Thymus (tissue), 11 donors: ENCODE results near the gene RPGRIP1L. TPM values are rescaled to one million over a fixed set of nuclear protein-coding genes. Genes with fewer than 3 reads are reported as not detected.

Experiments
- DNase-seq, 9 donors: peaks; one replicate each; pipeline ENCODE4 v3.0.0-alpha.2; 2013; ENCODE audit warnings: low spot score in 9 of 9, low read depth in 6 of 9, missing footprints in 1 of 9
- H3K27ac ChIP-seq, 2 donors: one replicate each; pipeline ENCODE4 v1.5.1; 2013; ENCODE audit warnings: control low read depth in 1 of 2, low read depth in 1 of 2, low read length in 1 of 2, mild to moderate bottlenecking in 1 of 2, moderate library complexity in 1 of 2
- H3K27me3 ChIP-seq, 2 donors: one replicate each; pipeline ENCODE4 v1.5.1; 2013; ENCODE audit warnings: low read length in 1 of 2; ENCODE audit not compliant: control insufficient read depth in 2 of 2, insufficient read depth in 1 of 2
- H3K36me3 ChIP-seq, 2 donors: one replicate each; pipeline ENCODE4 v1.5.1; 2013; ENCODE audit warnings: low read length in 1 of 2, mild to moderate bottlenecking in 1 of 2, moderate library complexity in 1 of 2; ENCODE audit not compliant: control insufficient read depth in 2 of 2, insufficient read depth in 2 of 2
- H3K4me1 ChIP-seq, 2 donors: one replicate each; pipeline ENCODE4 v1.5.1; 2013; ENCODE audit warnings: low read length in 2 of 2; ENCODE audit not compliant: control insufficient read depth in 2 of 2, insufficient read depth in 2 of 2
- H3K4me3 ChIP-seq, 2 donors: one replicate each; pipeline ENCODE4 v1.5.1; 2013; ENCODE audit warnings: low read length in 2 of 2, control low read depth in 1 of 2, mild to moderate bottlenecking in 1 of 2
- H3K9me3 ChIP-seq, 2 donors: one replicate each; pipeline ENCODE4 v1.5.1; 2013; ENCODE audit warnings: low read length in 1 of 2, mild to moderate bottlenecking in 1 of 2; ENCODE audit not compliant: control insufficient read depth in 2 of 2, insufficient read depth in 1 of 2
- WGBS: extraction: QIAGEN DNeasy Blood & Tissue Kit; methylation state at CpG from one replicate; pipeline ENCODE4 v1.1.7; 2013; 5-methylcytosine and 5-hydroxymethylcytosine counted together
- polyA plus RNA-seq: library from polyadenylated mRNA; stranded (reverse); fragments of 200-250 nt; gene quantifications from one replicate; pipeline ENCODE4 v1.2.3, GENCODE V29; 2013
- total RNA-seq: library from RNA; stranded (reverse); fragments of 120-200 nt; gene quantifications from one replicate; pipeline ENCODE4 v1.2.4, GENCODE V29; 2013
- donor health status: healthy.

RPGRIP1L gene
- total and polyA plus RNA-seq, 2 donors, result 1.8 to 4.6 TPM

DNA sequence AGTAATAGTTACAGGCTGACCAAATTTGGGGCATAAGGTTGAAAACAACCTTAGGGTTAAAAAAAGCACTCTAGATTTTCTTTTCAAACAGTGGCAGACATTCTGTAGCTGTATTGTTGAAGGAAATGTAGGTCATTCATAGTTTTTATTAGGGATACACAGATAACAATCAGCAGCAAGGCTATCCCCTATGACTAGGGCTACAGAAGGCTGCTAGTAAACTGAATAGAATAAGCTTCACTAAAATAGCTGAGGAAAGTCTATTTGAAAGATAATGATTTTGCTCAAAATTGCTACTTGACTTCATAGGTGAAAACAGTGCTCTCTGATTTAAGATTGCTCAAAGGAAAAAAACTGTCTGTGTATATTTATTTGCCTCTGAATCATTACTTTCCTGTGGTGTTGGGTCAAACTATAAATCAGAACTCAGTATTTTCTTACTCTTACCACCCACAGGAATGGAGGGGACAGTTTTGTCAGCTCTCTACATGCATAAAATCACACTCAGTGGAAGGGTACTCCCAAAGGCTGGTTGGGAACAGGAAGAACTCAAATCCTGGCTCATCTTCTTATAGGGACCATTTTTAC is 24.8 kb downstream of the RPGRIP1L start:
- H3K36me3 ChIP-seq, result no peaks in the 10 kb centered on the region
- H3K9me3 ChIP-seq, result no peaks in the 10 kb centered on the region
- no peaks in the 10 kb centered on the region for H3K4me1 ChIP-seq
- no peak overlapping the region for H3K4me3 ChIP-seq
- DNase-seq, result no peak
- no peaks in the 10 kb centered on the region for H3K27me3 ChIP-seq
- no peak overlapping the region for H3K27ac ChIP-seq

DNA sequence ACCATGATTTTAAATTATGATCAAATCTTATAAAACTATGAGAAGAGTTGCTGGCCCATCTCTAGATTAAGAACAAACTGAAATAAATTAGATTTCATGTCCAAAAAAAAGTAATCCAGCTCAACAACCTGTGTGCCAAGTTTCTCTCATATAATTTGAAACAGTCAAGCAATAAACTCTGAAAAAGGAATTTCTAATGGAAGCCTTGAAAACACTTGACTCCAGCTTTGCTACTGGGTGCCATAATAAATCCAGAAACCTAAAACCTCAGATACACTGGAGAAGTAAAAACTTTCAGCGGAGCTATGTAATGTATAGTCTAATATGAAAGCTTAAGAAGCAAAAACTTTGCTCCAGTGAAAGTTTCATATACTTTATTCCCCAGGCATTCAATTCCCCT is 25.5 kb downstream of the RPGRIP1L start:
- H3K27me3 ChIP-seq, result no peaks in the 10 kb centered on the region
- H3K4me1 ChIP-seq, result no peaks in the 10 kb centered on the region
- H3K27ac ChIP-seq, result no peak overlapping the region
- no peaks in the 10 kb centered on the region for H3K36me3 ChIP-seq
- H3K4me3 ChIP-seq, result no peak overlapping the region
- H3K9me3 ChIP-seq, result no peaks in the 10 kb centered on the region
- DNase-seq, result no peak
- 99% methylated on average over 1 of the region's 1 CpG for WGBS

DNA sequence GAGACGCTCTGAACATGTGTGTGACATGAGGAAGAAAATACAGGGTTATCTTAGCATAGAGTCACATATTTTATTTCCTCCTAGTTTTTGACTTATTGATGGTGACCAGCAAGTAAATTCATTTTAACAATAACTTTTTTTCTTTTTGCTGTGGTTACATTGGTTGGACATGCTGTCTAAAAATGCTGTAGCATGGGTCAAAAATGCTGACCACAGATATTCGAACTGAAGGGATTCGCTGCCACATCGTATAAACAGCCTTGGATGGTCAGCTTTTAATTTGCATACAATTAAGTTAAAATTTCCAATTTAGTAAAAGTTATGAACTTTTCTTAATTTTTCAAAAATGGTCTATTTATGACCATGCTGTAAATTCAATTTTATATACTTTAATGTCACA is 30.5 kb downstream of the RPGRIP1L start:
- Histone ChIP-seq H3K36me3 (no peaks in the 10 kb centered on the region), H3K27ac (no peak overlapping the region), H3K4me1 (no peaks in the 10 kb centered on the region), H3K4me3 (no peak overlapping the region), H3K9me3 (no peaks in the 10 kb centered on the region), H3K27me3 (no peaks in the 10 kb centered on the region)
- WGBS, result 97% methylated on average over 4 of the region's 4 CpGs
- DNase-seq, result no peak

DNA sequence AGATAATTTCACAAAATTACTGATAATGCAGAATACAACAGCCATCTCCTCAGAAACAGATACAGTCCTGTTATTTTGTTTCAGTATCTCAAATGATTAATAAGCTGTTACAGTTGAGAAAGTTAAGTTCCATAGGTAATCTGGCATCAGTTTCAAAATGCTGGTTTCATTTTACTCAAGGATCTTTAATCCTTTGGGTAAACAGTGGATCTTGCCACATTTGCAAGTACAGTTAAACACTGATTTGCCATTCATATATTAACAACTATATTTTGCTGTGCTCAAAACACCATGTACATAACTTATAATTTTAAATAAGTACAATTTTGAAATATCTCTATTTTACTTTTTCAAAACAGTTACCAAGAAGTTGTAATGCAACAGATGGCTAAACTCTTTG is 31.2 kb downstream of the RPGRIP1L start:
- no peak for DNase-seq
- no peaks in the 10 kb centered on the region for H3K9me3 ChIP-seq
- H3K4me1 ChIP-seq, result no peaks in the 10 kb centered on the region
- no peak overlapping the region for H3K4me3 ChIP-seq
- no peaks in the 10 kb centered on the region for H3K36me3 ChIP-seq
- no peak overlapping the region for H3K27ac ChIP-seq
- no peaks in the 10 kb centered on the region for H3K27me3 ChIP-seq

DNA sequence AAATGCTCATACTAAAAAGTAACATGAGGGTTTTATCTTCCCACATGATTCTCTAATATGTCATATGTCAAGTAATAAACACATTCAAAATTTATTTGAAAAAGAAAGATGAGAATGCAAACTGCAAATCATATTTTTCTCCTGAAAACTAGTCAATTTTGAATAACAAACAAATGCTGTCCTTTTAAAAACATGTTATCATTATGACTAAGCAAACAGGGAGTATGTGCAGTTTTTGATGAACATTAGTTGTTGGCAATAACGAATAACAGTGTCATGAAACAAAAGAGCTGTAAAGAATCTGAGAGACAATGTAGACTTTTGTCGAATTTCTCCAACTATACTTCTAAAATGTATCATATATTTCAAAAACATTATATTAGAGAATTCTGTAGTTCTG is 34.8 kb downstream of the RPGRIP1L start:
- H3K36me3 ChIP-seq, result no peaks in the 10 kb centered on the region
- no peaks in the 10 kb centered on the region for H3K27me3 ChIP-seq
- H3K4me3 ChIP-seq, result no peak overlapping the region
- WGBS, result 96% methylated on average over 2 of the region's 2 CpGs
- H3K27ac ChIP-seq, result no peak overlapping the region
- no peaks in the 10 kb centered on the region for H3K9me3 ChIP-seq
- no peaks in the 10 kb centered on the region for H3K4me1 ChIP-seq
- DNase-seq, result no peak

DNA sequence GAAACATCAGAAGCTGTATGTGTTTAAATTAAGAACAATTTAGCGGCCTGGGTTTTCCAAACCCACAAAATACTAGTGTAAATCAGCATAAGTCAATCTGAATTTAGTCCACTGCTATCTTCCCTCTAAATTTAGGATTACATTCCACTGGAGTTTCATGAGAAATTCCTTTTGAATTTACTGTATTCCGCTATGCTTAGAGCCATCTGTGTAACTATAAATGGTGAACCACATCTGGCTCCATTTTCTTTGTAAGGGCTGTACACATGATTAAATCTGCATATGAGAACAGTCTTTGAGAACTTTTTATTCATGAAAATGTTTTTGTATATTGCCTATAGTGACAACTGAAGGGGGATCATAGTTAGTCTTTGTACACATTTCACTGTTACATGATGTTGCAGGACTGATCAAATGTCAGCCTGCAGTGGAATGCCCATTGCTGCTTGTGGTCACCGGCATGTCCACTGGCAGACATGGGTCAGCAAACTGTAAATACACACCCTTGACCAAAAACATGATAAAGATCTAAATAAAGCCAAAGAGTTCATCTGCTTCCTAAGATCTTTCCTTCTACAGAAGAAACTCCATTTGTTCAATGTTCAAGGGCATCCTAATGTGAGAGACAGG is 36.8 kb downstream of the RPGRIP1L start:
- no peak overlapping the region for H3K4me3 ChIP-seq
- 98% methylated on average over 3 of the region's 3 CpGs for WGBS
- DNase-seq, result no peak

DNA sequence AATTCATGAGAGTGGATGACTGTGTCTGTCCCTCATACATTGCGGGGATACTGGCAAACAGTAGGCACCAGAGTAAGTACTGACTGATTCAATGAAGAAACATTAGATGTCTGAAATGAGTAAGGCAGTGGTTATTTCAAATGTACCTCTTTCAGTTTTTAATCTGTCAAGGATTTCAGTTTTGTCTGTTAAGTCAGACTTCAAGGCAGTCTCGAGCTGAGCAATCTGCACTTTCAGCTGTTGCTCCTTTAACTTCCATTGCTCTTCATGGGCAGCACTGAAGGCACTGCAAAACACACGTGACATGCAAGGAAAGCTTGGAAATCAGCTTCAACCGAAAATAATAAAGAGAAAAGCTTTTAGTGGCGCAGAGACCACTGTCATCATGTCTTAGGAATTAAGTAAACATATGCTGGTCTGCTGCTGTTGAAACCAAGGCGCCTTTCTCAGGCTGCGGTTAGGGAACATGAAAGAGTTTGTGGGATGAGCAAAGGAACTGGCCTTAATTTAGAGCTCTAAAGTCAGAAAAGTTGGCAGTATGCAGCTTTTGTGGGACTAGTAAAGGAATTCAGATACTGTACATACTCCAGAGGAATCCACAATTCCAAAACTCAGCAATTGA is 38.8 kb downstream of the RPGRIP1L start:
- 81% methylated on average over 7 of the region's 7 CpGs for WGBS
- Histone ChIP-seq H3K4me1 (no peaks in the 10 kb centered on the region), H3K9me3 (no peaks in the 10 kb centered on the region), H3K4me3 (no peak overlapping the region), H3K27me3 (no peaks in the 10 kb centered on the region), H3K27ac (no peak overlapping the region), H3K36me3 (no peaks in the 10 kb centered on the region)
- no peak for DNase-seq

More for the DNA sequence above, 36.8 kb downstream of the RPGRIP1L start:
- H3K9me3 ChIP-seq, result no peaks in the 10 kb centered on the region
- H3K36me3 ChIP-seq, result no peaks in the 10 kb centered on the region
- no peak overlapping the region for H3K27ac ChIP-seq
- H3K27me3 ChIP-seq, result no peaks in the 10 kb centered on the region
- H3K4me1 ChIP-seq, result no peaks in the 10 kb centered on the region

DNA sequence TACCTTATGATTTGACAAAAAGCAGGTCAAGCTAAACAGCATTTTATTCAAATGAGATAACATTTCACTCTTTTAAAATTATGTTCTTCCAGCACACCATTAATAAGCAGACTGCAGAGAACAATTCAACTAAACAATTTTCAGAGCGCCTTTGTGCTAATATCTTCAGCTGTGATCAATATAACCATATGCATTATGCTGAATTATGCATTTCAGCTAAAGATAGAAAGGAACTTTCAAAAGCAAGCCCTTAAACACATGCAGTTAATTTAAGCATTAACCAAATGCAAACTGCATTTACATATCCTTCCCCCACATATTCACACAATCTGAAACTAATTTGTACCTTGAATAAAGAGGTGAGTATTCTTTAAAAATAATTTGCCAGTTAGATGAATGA is 41.6 kb downstream of the RPGRIP1L start:
- no peak for DNase-seq
- H3K36me3 ChIP-seq, result no peaks in the 10 kb centered on the region
- no peaks in the 10 kb centered on the region for H3K9me3 ChIP-seq
- no peak overlapping the region for H3K4me3 ChIP-seq
- H3K4me1 ChIP-seq, result no peaks in the 10 kb centered on the region
- no peak overlapping the region for H3K27ac ChIP-seq
- no peaks in the 10 kb centered on the region for H3K27me3 ChIP-seq
- 96% methylated on average over 1 of the region's 1 CpG for WGBS

DNA sequence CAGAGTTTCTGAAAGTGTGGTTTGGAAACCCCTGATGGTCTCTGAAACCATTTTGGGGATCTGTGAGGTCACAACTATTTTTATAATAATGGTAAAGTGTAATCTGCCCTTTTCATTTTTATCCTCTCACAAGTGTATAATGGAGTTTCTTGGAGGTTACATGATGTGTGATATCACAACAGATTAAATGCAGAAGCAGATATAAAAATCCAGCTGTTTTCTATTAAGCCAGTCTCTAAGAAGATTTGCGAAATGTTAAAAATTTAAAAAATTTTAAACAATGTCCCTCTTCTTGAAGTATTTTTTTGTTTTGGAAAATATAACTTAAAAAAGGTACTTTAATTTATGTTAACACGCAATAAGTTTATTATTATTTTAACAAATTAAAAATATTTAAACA is 48.7 kb downstream of the RPGRIP1L start:
- H3K9me3 ChIP-seq, result no peaks in the 10 kb centered on the region
- H3K27me3 ChIP-seq, result no peaks in the 10 kb centered on the region
- H3K4me3 ChIP-seq, result no peak overlapping the region
- DNase-seq, result no peak
- no peaks in the 10 kb centered on the region for H3K36me3 ChIP-seq
- H3K4me1 ChIP-seq, result no peaks in the 10 kb centered on the region
- H3K27ac ChIP-seq, result no peak overlapping the region
- 98% methylated on average over 2 of the region's 2 CpGs for WGBS
